ENCODE data around the gene LOXHD1.

- no peak for TF ChIP-seq REST (IDR thresholded peaks at IDR 0.05; ENCODE audit: insufficient replicate concordance, low read depth)
- TF ChIP-seq, protein P1, sequence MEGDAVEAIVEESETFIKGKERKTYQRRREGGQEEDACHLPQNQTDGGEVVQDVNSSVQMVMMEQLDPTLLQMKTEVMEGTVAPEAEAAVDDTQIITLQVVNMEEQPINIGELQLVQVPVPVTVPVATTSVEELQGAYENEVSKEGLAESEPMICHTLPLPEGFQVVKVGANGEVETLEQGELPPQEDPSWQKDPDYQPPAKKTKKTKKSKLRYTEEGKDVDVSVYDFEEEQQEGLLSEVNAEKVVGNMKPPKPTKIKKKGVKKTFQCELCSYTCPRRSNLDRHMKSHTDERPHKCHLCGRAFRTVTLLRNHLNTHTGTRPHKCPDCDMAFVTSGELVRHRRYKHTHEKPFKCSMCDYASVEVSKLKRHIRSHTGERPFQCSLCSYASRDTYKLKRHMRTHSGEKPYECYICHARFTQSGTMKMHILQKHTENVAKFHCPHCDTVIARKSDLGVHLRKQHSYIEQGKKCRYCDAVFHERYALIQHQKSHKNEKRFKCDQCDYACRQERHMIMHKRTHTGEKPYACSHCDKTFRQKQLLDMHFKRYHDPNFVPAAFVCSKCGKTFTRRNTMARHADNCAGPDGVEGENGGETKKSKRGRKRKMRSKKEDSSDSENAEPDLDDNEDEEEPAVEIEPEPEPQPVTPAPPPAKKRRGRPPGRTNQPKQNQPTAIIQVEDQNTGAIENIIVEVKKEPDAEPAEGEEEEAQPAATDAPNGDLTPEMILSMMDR (IDR thresholded peaks at IDR 0.05; ENCODE audit: insufficient read depth, low read length) = no peak
Measured at GRCh38 chr18:46625069-46625468, 32.0 kb downstream of the LOXHD1 start.
